GM06990 (cell line): ENCODE measurements around the gene HSD17B11.
"Not testable (repeated sequence)": the region's sequence is repeated elsewhere in the genome, so short reads cannot be mapped to it uniquely, and the experiment has no call there.

Experiments used
- DNase-seq: peaks from one replicate; pipeline ENCODE4 v3.0.0-alpha.2; 2011; ENCODE audit not compliant: insufficient read length; ENCODE audit errors: extremely low read depth
- H3K27me3 ChIP-seq: replicated peaks from 2 replicates; pipeline ENCODE4 v1.6.0; 2011; ENCODE audit warnings: low read length; ENCODE audit not compliant: control insufficient read depth, insufficient read depth
- H3K36me3 ChIP-seq: 2 replicates; pipeline ENCODE4 v1.5.1; 2011; ENCODE audit warnings: low read length; ENCODE audit not compliant: control insufficient read depth, insufficient read depth
- H3K4me3 ChIP-seq: replicated peaks from 2 replicates; pipeline ENCODE4 v1.5.1; 2011; ENCODE audit warnings: low read depth, mild to moderate bottlenecking, control low read depth, low read length
- TF ChIP-seq, protein P1 (sequence below): IDR thresholded peaks from 2 replicates; pipeline ENCODE4 v1.5.1; 2011; ENCODE audit warnings: low read length, control low read depth, mild to moderate bottlenecking, inconsistent platforms; ENCODE audit not compliant: insufficient read depth, poor library complexity, severe bottlenecking

Gene HSD17B11

DNA sequence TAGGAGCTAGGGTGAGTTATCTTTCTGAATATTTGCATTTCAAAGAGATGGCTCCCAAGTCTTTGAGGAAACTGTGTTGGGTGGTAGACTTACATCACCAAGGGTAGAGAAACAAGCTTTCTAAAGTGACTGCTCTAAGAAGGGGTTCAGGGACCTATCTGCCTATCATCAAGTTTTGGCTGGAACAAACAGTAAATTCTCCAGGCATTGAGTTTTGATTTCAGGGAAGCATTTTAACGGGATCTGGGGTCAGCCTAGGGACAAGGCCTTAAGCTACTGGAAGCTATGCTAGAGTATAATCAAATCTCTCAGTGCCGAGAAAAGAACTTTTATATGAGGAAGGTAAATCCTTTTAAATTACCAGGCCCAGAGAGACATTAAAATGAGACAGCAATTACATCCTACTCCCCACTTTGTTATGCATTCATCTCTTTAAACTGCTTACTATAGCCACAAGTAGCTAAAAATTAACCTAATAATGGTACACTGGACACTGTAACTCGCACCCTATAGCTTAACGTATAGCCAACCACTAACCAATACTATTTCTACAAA is 29.4 kb upstream of the HSD17B11 start:
- Histone ChIP-seq H3K36me3 (no peaks in the 10 kb centered on the region), H3K27me3 (no peaks in the 10 kb centered on the region), H3K4me3 (no peak overlapping the region)
- DNase-seq: no peak
- TF ChIP-seq, protein P1, sequence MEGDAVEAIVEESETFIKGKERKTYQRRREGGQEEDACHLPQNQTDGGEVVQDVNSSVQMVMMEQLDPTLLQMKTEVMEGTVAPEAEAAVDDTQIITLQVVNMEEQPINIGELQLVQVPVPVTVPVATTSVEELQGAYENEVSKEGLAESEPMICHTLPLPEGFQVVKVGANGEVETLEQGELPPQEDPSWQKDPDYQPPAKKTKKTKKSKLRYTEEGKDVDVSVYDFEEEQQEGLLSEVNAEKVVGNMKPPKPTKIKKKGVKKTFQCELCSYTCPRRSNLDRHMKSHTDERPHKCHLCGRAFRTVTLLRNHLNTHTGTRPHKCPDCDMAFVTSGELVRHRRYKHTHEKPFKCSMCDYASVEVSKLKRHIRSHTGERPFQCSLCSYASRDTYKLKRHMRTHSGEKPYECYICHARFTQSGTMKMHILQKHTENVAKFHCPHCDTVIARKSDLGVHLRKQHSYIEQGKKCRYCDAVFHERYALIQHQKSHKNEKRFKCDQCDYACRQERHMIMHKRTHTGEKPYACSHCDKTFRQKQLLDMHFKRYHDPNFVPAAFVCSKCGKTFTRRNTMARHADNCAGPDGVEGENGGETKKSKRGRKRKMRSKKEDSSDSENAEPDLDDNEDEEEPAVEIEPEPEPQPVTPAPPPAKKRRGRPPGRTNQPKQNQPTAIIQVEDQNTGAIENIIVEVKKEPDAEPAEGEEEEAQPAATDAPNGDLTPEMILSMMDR: no peak

DNA sequence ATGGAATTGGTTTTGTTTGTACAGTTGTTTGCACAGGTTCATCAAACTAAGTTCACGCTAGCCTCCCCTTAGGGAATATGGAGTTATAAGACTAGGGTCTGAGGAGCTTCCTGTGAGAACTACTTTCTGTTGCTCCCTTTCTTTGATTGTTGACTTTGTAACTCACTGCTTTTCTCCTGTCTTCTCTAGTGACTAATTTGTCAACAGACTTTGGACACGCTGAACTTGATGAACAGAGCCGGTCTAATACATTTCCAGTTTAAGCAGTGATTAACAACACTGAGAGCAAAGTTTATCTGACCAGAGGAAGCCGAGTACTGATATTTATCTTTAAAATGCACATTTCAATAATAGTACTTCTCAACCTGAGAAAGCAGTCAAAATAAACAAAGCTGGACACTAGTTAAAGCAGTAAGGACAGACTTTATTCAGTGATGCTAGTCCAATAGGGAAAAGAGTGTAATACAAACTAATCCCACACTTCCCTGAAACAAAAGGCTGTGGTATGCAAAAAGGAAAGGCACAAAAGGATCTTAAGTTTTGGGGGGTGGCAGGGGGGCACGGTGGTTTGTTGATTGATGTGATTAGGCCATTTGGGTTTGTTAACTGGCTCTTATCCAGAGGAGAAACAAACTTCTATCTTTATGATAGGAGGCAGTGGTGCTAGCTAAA is 28.7 kb upstream of the HSD17B11 start:
- Histone ChIP-seq H3K27me3 (no peaks in the 10 kb centered on the region), H3K4me3 (no peak overlapping the region), H3K36me3 (no peaks in the 10 kb centered on the region)
- TF ChIP-seq, protein P1: no peak
- DNase-seq: no peak

DNA sequence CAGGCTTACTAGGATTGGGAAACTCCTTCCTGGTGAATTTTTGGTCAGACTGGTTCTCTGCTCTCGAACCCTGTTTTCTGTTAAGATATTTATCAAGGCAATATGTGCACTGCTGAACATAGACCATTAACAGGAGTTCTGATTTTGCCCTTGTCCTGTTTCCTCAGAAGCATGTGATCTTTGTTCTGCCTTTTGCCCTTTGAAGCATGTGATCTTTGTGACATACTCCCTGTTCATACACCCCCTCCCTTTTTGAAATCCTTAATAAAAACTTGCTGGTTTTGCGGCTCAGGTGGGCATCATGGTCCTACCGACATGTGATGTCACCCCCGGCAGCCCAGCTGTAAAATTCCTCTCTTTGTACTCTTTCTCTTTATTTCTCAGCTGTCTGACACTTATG is 27.4 kb upstream of the HSD17B11 start:
- not testable (repeated sequence) for H3K27me3 ChIP-seq, H3K4me3 ChIP-seq, H3K36me3 ChIP-seq, DNase-seq

DNA sequence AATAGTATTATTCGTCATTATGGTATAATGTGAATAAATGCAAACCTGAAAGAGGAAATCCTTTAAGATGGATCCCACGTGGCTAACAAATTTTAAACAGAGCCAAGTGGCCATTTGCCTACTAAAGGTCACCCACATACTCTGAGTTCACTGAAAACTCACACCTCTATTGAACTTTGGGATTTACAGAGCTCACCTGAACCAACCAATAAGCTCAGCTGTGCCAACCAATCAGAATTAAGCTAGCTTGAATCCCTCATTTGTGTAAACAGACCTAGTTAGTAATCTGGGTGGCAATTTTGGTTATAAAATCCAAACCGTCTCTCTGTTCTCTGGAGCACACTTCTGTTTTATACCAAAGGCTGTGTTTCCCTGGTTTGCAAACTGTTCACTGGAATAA is 26.0 kb upstream of the HSD17B11 start:
- Histone ChIP-seq H3K4me3 (no peak overlapping the region), H3K27me3 (no peaks in the 10 kb centered on the region), H3K36me3 (no peaks in the 10 kb centered on the region)
- TF ChIP-seq, protein P1: no peak
- DNase-seq: no peak

DNA sequence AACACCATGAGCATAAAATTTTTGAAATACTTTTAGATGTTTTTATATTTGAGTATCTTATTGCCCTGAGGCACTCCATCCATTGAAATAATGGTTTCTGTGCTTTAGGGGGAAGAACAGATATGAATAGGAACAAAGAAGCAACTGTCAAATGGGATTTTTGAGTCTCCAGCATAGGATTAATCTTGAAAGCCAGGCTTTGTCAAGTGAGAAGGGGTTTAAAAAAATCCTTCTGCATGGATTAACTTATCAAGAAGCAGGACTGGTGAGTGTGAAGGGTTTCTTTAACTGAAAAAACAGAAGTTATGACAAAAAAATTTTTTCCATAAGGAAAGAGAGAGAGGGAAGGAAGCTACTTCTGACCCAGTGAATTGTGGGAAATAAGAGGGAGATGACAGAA is 23.8 kb upstream of the HSD17B11 start:
- H3K27me3 ChIP-seq: no peaks in the 10 kb centered on the region
- DNase-seq: no peak

DNA sequence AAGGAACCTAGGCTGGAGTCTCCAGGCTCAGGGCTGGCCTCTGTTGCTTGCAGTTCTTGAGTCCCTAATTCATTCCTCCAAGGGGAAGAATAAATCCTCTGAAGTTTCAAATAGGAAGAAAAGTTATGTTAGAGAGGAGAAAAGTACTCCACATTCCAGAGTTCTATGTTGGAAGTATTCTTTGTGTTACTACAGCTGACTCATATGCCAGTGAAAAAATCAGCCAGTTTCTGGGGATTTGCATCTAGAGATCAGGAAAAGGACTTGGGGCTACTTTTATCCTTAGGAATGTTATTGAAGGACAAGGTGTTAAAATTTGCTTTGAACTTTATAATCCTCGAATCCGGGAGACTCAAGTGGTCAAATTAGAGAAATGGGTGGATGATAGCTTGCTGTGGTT is 19.7 kb upstream of the HSD17B11 start:
- DNase-seq: no peak
- H3K27me3 ChIP-seq: no peaks in the 10 kb centered on the region
- TF ChIP-seq, protein P1: no peak
- no peaks in the 10 kb centered on the region for H3K36me3 ChIP-seq
- no peak overlapping the region for H3K4me3 ChIP-seq

More for the DNA sequence above, 23.8 kb upstream of the HSD17B11 start:
- H3K36me3 ChIP-seq: no peaks in the 10 kb centered on the region
- TF ChIP-seq, protein P1: no peak
- no peak overlapping the region for H3K4me3 ChIP-seq
